Stimulated activated CD8-positive, alpha-beta memory T cell treated with anti-CD3 and anti-CD28 coated beads, Interleukin-12 subunit alpha, Interleukin-12 subunit beta, amount 100 ng/mL, for 24 hours (primary cell): ENCODE results near the gene GLMN.
"Not testable (repeated sequence)": the region's sequence is repeated elsewhere in the genome, so short reads cannot be mapped to it uniquely, and the experiment has no call there.

ENCODE experiments used
- DNase-seq: peaks from one replicate; pipeline ENCODE4 v3.0.0-alpha.2; 2020; ENCODE audit errors: extremely low read depth

GLMN gene

GRCh38 chr1:92298213-92298572 lies 594 bp downstream of the GLMN start:
- DNase-seq, result no peak

- no peak for DNase-seq
Observed at GRCh38 chr1:92291372-92291999, 7.3 kb downstream of the GLMN start.

- not testable (repeated sequence) for DNase-seq
Observed at GRCh38 chr1:92281411-92281810, 17.4 kb downstream of the GLMN start.

DNA sequence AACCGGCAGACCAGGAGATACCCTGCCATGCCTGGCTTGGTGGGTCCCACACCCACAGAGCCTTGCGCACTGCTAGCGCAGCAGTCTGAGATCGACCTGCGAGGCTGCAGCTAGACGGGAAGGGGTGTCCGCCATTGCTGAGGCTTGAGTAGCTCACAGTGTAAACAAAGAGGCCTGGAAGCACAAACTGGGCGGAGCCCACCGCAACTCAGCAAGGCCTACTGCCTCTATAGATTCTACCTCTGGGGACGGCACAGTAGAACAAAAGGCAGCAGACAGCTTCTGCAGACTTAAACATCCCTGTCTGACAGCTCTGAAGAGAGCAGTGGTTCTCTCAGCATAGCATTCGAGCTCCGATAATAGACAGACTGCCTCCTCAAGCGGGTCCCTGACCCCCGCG lies 19.0 kb downstream of the GLMN start:
- DNase-seq, result not testable (repeated sequence)

DNA sequence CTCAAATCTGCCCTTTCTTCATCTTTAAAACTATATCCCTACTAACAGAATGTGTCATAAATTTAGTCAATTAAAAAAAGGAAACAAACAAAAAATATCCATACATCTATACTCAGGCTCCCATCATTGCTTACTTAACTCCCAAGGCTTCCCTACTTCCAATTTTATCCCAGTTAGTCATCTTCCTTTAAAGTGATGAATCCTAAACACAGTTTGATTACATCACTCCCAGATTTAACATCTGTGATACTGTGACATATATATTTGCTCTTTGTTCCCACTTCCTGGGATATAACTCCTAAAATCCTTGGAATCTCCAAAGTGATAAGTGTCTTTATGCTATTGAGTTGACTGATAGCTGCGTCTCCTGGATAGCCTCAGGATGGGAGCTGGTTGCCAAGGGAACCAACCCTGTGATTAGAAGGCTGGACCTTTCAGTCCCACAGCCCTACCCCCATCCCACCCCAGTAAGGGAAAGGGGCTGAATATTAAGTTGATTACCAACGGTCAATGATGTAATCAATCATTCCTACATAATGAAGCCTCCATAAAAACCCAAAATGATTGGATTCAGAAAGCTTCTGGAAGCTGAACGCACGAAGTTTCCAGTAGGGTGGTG lies 21.6 kb downstream of the GLMN start:
- DNase-seq, result no peak

- no peak for DNase-seq
Observed at GRCh38 chr1:92276082-92276481, 22.7 kb downstream of the GLMN start.

GRCh38 chr1:92274939-92275338 lies 23.8 kb downstream of the GLMN start:
- no peak for DNase-seq

DNA sequence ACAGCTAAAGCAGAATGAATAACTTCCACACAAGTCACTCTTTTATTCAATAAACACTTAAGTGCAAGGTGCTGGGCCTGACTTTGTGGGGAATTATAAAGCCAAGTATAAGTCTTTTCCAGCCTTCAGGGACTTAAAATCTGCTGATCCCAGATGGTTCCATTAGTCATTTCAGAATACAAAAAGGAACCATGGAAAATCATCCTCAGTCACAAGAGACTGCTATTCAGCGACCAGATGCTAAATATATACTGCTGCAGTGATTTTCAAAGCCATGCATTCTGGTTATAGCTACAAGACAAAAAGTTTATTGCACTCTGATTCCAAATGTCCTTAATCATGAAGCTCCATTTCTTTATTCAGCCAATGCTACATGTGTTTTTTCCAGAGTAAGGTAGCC lies 25.7 kb downstream of the GLMN start:
- DNase-seq, result no peak

GRCh38 chr1:92262516-92262915 lies 36.3 kb downstream of the GLMN start:
- no peak for DNase-seq

GRCh38 chr1:92259350-92259749 lies 39.4 kb downstream of the GLMN start:
- DNase-seq, result no peak

- not testable (repeated sequence) for DNase-seq
Observed at GRCh38 chr1:92254714-92255113, 44.1 kb downstream of the GLMN start.

- DNase-seq, result no peak
Observed at GRCh38 chr1:92244376-92244775, 54.4 kb downstream of the GLMN start.

DNA sequence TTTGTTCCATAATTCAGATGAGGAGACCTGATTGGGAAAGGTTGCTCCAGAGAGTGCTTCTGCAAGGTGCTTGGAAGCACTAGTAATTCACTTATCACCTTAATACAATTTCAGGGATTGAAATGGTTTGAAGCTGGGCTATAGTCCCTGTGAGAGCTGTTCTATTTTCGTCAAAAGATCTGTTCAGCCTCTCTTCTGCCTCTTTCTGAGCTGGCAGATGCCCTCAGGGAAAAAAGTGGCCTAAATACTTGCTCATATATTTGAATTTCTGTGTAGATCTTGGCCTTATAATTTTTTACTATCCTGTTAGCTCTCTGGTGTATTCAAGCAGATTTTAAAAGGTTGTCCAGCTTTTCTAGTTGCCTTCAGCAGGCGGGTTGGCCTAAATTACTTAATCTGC lies 58.8 kb downstream of the GLMN start:
- DNase-seq, result no peak

DNA sequence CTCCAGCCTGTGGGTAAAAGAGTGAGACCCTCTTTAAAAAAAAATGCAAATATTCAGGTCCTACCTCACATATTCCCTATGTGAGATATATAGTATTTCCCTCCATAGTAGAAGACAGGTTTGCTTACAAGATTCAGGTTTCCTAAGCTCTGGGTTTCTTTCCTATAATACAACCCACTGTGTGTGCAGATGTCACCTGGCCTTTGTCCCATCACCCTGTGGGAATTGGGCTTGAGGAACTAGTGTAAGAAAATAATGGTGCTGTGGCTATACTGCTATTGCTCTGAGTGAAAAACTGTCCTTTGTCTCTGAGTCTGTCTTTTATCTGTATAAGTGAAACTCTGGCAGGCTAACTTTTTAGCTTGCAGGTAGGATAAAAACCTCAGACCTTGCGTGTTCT lies 68.1 kb downstream of the GLMN start:
- no peak for DNase-seq

DNA sequence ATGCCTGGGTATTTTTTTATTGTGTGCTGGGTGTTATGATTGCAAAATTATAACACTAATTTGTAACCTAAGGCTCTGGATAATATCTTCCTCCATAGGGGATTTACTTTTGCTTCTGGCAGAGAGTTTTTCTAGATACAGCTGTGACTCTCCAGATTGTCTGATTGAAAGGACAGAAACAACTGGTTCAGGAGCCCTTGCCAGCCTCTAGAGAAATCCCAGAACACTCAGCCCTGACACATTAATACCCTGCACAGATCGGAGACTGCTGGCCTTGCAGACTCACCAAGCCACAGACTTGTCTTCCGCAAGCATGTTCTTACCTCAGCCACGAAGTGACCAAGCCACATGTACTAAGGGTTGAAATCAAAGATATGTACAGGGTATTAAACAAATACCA lies 70.4 kb downstream of the GLMN start:
- DNase-seq, result no peak

- DNase-seq, result no peak
Observed at GRCh38 chr1:92219028-92219427, 79.8 kb downstream of the GLMN start.

GRCh38 chr1:92218559-92218958 lies 80.2 kb downstream of the GLMN start:
- no peak for DNase-seq

GRCh38 chr1:92217721-92218120 lies 81.1 kb downstream of the GLMN start, which contains the start of gene C1orf146:
Gene C1orf146, plus strand, starts transcription at chr1:92217915. Its CDS starts 13,506 bp downstream, at chr1:92231421.
- DNase-seq, result no peak

DNA sequence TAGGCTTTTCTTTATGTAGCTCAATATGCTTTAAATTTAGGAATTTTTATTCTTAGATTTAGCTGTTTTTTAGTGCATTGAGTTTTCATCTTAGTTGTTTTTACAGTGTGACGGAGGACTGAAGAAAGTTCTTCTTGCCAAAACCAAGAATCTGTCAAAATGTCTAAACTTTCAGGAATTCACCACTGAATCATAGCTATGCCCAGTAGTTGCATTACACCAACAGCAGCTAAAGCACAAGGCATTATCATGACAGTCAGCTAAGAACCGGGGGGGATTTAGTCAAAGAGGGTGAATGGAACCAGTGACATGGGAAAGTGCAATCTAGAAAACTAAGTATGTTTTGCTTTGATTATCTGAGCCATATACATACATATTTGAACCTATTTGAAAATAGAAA lies 87.6 kb downstream of the GLMN start:
- DNase-seq, result no peak

GRCh38 chr1:92210701-92211100 lies 88.1 kb downstream of the GLMN start:
- no peak for DNase-seq

DNA sequence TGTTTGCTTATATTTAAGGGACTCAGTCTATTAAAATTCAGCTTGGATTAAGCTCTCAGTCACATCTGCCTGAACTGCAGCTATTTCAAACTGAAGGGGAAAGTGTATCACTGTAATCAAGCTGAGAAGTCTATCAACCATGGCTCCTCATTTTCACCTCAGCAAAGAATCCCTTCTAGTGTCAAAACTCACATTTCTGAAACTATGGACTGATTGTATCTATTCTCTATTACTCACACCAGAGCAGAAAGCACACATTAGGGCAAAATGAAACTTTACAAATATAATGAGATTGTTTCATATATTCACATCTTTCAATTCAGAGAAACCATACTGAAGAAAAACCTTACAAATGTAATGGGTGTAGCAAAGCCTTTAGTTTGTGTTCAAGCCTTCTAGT lies 95.7 kb downstream of the GLMN start:
- no peak for DNase-seq

DNA sequence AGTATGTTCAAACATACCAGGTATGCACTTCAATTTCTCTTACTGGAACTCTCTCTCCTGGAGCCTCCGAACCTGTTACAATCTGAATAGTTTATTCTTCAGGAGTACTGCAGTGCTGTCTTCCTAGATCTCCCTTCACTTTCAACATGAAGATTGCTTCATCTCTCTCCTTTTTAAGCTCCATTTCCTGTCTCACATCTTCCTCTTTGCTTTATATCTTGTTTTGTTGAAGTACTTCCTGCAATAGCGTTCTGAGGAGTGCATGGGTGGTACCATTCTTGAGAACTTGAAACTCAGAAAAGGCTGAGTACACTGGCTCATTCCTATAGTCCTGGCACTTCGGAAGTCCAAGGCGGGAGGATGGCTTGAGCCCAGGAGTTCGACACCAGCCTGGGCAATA lies 96.8 kb downstream of the GLMN start:
- DNase-seq, result no peak
